Smooth muscle cell (in vitro differentiated cells): ENCODE measurements around the gene C1orf115. TPM values are rescaled to one million over a fixed set of nuclear protein-coding genes. Genes with fewer than 3 reads are reported as not detected.

Experiments
- DNase-seq: peaks from one replicate; lab custom pipeline; 2025; ENCODE audit not compliant: unreplicated experiment; lab: John Stamatoyannopoulos, UW
- H2AFZ ChIP-seq: fragments of 200-600 bp; sonication (generic); 2 replicates; pipeline ENCODE4 v1.6.0; 2016; ENCODE audit warnings: antibody characterized with exemption, low read depth, mild to moderate bottlenecking
- H3F3A ChIP-seq: fragments of 200-600 bp; sonication (generic); 2 replicates; pipeline ENCODE4 v1.6.0; 2017; ENCODE audit warnings: antibody characterized with exemption, low read depth
- H3K27ac ChIP-seq: fragments of 200-600 bp; sonication (generic); 2 replicates; pipeline ENCODE4 v1.5.1; 2016; ENCODE audit warnings: low read depth, mild to moderate bottlenecking
- H3K27me3 ChIP-seq: fragments of 200-600 bp; sonication (generic); 2 replicates; pipeline ENCODE4 v1.6.1; 2016; ENCODE audit warnings: low read depth, mild to moderate bottlenecking
- H3K36me3 ChIP-seq: fragments of 200-600 bp; sonication (generic); 2 replicates; pipeline ENCODE4 v1.5.1; 2016; ENCODE audit warnings: low read depth
- H3K4me1 ChIP-seq: fragments of 200-600 bp; sonication (generic); 2 replicates; pipeline ENCODE4 v1.5.1; 2016; ENCODE audit warnings: low read depth
- H3K4me2 ChIP-seq: fragments of 200-600 bp; sonication (generic); 2 replicates; pipeline ENCODE4 v1.6.0; 2016; ENCODE audit warnings: mild to moderate bottlenecking
- H3K4me3 ChIP-seq: fragments of 200-600 bp; sonication (generic); 2 replicates; pipeline ENCODE4 v1.5.1; 2016; ENCODE audit warnings: mild to moderate bottlenecking
- H3K79me2 ChIP-seq: fragments of 200-600 bp; sonication (generic); 2 replicates; pipeline ENCODE4 v1.6.0; 2016; ENCODE audit warnings: low read depth, mild to moderate bottlenecking
- H3K9ac ChIP-seq: fragments of 200-600 bp; sonication (generic); 2 replicates; pipeline ENCODE4 v1.6.0; 2016; ENCODE audit warnings: low read depth
- H3K9me3 ChIP-seq: fragments of 200-600 bp; sonication (generic); replicated peaks from 2 replicates; pipeline ENCODE4 v1.5.1; 2016; ENCODE audit warnings: low read depth
- H4K20me1 ChIP-seq: fragments of 200-600 bp; sonication (generic); 2 replicates; pipeline ENCODE4 v1.6.0; 2016; ENCODE audit warnings: low read depth
- WGBS: methylation state at CpG from one replicate; pipeline ENCODE4 v1.1.7; 2016; ENCODE audit warnings: low lambda C conversion rate; 5-methylcytosine and 5-hydroxymethylcytosine counted together
- polyA plus RNA-seq: library from polyadenylated mRNA; unstranded; fragments of >200 nt; fragmentation: Nextera tagmentation; extraction: Ambion mirVana; gene quantifications from 2 replicates; pipeline ENCODE4 v1.2.1, GENCODE V29; 2016
- total RNA-seq: library from RNA; depleted of rRNA; stranded (reverse); fragments of >200 nt; gene quantifications from 2 replicates; pipeline ENCODE4 v1.2.3, GENCODE V29; 2014
- TF ChIP-seq, protein P1 (sequence below): fragments of 200-600 bp; sonication (generic); IDR thresholded peaks from 2 replicates; pipeline ENCODE4 v1.5.1; 2017; ENCODE audit warnings: borderline replicate concordance, mild to moderate bottlenecking, antibody characterized with exemption; ENCODE audit not compliant: insufficient read depth, poor library complexity, severe bottlenecking

The C1orf115 gene
- total and polyA plus RNA-seq, 2 experiments from 2014 or later, result 0.05 to 1.2 TPM

DNA sequence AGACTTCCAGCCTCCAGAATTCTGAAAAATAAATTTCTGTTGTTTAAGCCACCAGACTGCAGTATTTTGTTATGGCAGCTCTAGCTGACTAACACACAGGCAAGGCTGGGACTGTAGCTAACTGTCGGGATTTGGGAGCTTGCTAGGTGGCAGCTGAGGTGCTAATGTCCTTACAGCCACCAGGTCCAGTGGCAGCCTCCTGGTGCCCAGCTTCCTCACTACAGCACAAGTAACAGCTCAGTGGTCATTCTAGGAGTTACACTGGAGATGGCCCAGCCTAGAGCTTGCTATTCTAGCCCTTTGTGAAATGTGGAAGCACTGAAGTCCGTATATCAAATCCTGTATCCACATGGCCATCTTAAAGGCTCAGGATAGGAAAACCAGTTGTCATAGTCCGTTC lies 4.3 kb upstream of the C1orf115 start:
- Histone ChIP-seq H3K36me3 (no peaks in the 10 kb centered on the region), H3K9ac (no peak overlapping the region), H3K9me3 (no peaks in the 10 kb centered on the region), H2AFZ (no peak overlapping the region), H3K4me1 (no peaks in the 10 kb centered on the region), H4K20me1 (no peaks in the 10 kb centered on the region), H3K27ac (no peak overlapping the region), H3K4me3 (no peak overlapping the region), H3F3A (no peaks in the 10 kb centered on the region), H3K27me3 (peaks cover 22% of the 10 kb centered on the region), H3K79me2 (no peaks in the 10 kb centered on the region), H3K4me2 (no peak overlapping the region)
- WGBS, result 82% methylated on average over 3 of the region's 3 CpGs
- no peak for DNase-seq
- TF ChIP-seq, protein P1, sequence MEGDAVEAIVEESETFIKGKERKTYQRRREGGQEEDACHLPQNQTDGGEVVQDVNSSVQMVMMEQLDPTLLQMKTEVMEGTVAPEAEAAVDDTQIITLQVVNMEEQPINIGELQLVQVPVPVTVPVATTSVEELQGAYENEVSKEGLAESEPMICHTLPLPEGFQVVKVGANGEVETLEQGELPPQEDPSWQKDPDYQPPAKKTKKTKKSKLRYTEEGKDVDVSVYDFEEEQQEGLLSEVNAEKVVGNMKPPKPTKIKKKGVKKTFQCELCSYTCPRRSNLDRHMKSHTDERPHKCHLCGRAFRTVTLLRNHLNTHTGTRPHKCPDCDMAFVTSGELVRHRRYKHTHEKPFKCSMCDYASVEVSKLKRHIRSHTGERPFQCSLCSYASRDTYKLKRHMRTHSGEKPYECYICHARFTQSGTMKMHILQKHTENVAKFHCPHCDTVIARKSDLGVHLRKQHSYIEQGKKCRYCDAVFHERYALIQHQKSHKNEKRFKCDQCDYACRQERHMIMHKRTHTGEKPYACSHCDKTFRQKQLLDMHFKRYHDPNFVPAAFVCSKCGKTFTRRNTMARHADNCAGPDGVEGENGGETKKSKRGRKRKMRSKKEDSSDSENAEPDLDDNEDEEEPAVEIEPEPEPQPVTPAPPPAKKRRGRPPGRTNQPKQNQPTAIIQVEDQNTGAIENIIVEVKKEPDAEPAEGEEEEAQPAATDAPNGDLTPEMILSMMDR, result no peak

DNA sequence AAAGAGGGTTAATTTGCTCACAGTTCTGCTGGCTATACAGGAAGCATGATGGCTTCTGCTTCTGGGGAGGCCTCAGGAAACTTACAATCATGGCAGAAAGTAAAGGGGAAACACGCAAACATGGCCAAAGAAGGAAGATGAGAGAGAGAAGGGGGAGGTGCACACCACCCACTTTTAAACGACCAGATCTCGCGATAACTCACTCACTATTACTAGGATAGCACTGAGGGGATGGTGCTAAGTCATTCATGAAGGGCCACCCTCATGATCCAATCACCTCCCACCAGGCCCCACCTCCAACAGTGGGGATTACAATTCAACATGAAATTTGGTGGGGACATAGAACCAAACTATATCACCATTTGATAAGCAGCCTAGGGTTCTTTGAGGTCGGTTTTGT lies 2.4 kb upstream of the C1orf115 start:
- peaks cover 41% of the 10 kb centered on the region for H3K27me3 ChIP-seq
- no peaks in the 10 kb centered on the region for H3K9me3 ChIP-seq
- H2AFZ ChIP-seq, result no peak overlapping the region
- H4K20me1 ChIP-seq, result no peaks in the 10 kb centered on the region
- TF ChIP-seq, protein P1, result no peak
- H3K9ac ChIP-seq, result no peak overlapping the region
- no peaks in the 10 kb centered on the region for H3K36me3 ChIP-seq
- WGBS, result 71% methylated on average over 5 of the region's 5 CpGs
- H3K4me2 ChIP-seq, result no peak overlapping the region
- H3K79me2 ChIP-seq, result no peaks in the 10 kb centered on the region
- H3K4me1 ChIP-seq, result no peaks in the 10 kb centered on the region
- no peak overlapping the region for H3K4me3 ChIP-seq
- no peaks in the 10 kb centered on the region for H3F3A ChIP-seq
- no peak for DNase-seq
- no peak overlapping the region for H3K27ac ChIP-seq

DNA sequence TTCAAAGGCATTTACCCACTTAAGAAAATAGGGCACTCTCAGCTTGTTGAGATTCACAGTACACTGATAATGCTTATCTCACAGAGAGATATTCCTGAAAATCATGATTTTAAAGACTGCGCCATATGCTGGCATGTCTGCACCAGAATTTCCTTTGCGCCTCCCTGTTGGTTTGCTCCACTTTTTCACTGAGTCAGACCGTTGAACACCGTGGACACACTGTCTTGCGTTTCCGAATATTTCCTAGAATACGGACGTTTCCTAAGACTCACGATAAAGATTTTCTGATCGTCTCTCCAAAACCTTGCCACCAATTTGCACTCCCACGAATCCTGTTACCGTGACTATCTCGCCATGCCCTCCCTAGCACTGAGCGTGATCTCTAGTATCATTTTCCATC lies 497 bp upstream of the C1orf115 start:
- Histone ChIP-seq H3K9ac (no peak overlapping the region), H3K36me3 (no peaks in the 10 kb centered on the region), H3K27ac (no peak overlapping the region), H3K4me3 (peak overlapping the region; percentile 62), H3K79me2 (no peaks in the 10 kb centered on the region), H2AFZ (no peak overlapping the region), H3F3A (no peaks in the 10 kb centered on the region), H4K20me1 (no peaks in the 10 kb centered on the region), H3K4me1 (no peaks in the 10 kb centered on the region), H3K9me3 (no peaks in the 10 kb centered on the region), H3K4me2 (peak overlapping the region; percentile 87), H3K27me3 (peaks cover 51% of the 10 kb centered on the region)
- WGBS, result 43% methylated on average over 14 of the region's 14 CpGs
- TF ChIP-seq, protein P1, result no peak
- no peak for DNase-seq

DNA sequence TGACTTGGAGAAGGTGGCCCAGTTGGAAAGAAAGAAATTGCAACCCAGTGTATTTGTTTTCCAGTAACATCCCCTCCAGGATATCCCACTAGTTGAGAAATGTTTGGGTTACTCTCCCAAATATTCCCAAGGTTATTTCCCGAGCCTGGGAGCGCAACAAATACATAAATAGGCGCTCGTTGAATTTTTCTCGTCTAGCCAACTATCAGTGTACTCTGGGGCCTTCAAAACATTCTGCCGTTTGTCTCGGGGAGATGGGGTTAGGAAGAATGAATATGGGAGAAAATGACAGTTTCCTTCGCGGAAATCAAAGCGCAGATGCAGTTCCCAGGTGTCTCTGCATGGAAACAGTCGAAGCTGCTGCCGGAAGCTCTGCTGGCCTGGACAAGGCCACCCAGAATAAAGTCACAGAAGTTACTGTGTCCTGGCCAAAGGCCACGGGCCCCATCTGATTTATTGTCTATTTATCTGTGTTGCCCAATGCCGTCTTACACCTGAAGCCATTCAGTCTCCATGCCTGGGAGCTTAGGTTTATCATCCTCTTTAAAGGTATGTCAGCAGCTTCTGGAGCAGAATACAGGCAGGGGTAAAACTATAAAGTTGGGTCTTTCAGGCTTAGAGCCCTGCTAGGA lies 1.0 kb downstream of the C1orf115 start:
- Histone ChIP-seq H2AFZ (peak overlapping the region; percentile 84), H3K4me1 (no peaks in the 10 kb centered on the region), H3K79me2 (no peaks in the 10 kb centered on the region), H3K9me3 (no peaks in the 10 kb centered on the region), H3K4me3 (peak overlapping the region; percentile 62), H3K36me3 (no peaks in the 10 kb centered on the region), H3K4me2 (peak overlapping the region; percentile 87), H3F3A (no peaks in the 10 kb centered on the region), H3K9ac (no peak overlapping the region), H4K20me1 (no peaks in the 10 kb centered on the region), H3K27ac (no peak overlapping the region), H3K27me3 (peaks cover 55% of the 10 kb centered on the region)
- TF ChIP-seq, protein P1, result no peak
- WGBS, result 69% methylated on average over 14 of the region's 14 CpGs
- DNase-seq, result no peak
